Neural cell (in vitro differentiated cells): ENCODE results near the gene CAPNS2.

Experiments
- EP300 ChIP-seq: fragments of 450-650 bp; conservative IDR thresholded peaks from 2 replicates; pipeline ENCODE4 v1.6.1; 2014; ENCODE audit warnings: antibody characterized with exemption, mild to moderate bottlenecking, moderate library complexity; ENCODE audit not compliant: poor library complexity, severe bottlenecking
- EZH2 ChIP-seq: fragments of 200-600, 300-800 bp; shearing (Covaris generic), sonication (generic); IDR thresholded peaks from 2 replicates; pipeline ENCODE4 v1.6.1; 2014; ENCODE audit warnings: antibody characterized with exemption, low read length, borderline replicate concordance, mild to moderate bottlenecking; ENCODE audit not compliant: insufficient read depth, poor library complexity, severe bottlenecking
- MXI1 ChIP-seq: fragments of 450-650 bp; conservative IDR thresholded peaks from 2 replicates; pipeline ENCODE4 v1.6.1; 2014; ENCODE audit warnings: antibody characterized with exemption, mild to moderate bottlenecking; ENCODE audit not compliant: poor library complexity, severe bottlenecking
- POLR2AphosphoS5 ChIP-seq: IDR thresholded peaks from 2 replicates; pipeline ENCODE4 v1.6.1; 2012
- RAD21 ChIP-seq: fragments of 450-650 bp; conservative IDR thresholded peaks from 2 replicates; pipeline ENCODE4 v1.6.1; 2014; ENCODE audit warnings: antibody characterized with exemption, mild to moderate bottlenecking, moderate library complexity
- SMC3 ChIP-seq: fragments of 450-650 bp; conservative IDR thresholded peaks from 2 replicates; pipeline ENCODE4 v1.6.1; 2014; ENCODE audit warnings: antibody characterized with exemption, mild to moderate bottlenecking, moderate library complexity; ENCODE audit not compliant: poor library complexity
- TF ChIP-seq, protein P1 (sequence below): fragments of 450-650 bp; IDR thresholded peaks from 2 replicates; pipeline ENCODE4 v1.5.1; 2014; ENCODE audit warnings: antibody characterized with exemption, mild to moderate bottlenecking, moderate library complexity; ENCODE audit not compliant: poor library complexity, severe bottlenecking

DNA sequence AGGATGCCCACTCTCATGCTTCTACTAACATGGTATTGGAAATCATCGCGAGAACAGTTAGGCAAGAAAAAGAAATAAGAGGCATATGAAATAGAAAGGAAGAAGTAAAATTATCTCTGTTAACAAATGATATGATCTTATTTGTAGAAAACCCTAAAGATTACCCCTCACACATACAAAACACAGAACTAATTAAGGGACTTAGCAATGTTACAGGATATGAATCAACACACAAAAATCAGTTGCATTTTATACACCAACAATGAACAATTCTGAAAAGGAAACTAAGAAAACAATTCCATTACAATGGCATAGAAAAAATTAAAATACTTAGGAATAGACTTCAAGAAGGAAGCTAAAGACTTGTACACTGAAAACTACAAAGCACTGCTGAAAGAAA is 2.7 kb upstream of the CAPNS2 start:
- TF ChIP-seq, protein P1, sequence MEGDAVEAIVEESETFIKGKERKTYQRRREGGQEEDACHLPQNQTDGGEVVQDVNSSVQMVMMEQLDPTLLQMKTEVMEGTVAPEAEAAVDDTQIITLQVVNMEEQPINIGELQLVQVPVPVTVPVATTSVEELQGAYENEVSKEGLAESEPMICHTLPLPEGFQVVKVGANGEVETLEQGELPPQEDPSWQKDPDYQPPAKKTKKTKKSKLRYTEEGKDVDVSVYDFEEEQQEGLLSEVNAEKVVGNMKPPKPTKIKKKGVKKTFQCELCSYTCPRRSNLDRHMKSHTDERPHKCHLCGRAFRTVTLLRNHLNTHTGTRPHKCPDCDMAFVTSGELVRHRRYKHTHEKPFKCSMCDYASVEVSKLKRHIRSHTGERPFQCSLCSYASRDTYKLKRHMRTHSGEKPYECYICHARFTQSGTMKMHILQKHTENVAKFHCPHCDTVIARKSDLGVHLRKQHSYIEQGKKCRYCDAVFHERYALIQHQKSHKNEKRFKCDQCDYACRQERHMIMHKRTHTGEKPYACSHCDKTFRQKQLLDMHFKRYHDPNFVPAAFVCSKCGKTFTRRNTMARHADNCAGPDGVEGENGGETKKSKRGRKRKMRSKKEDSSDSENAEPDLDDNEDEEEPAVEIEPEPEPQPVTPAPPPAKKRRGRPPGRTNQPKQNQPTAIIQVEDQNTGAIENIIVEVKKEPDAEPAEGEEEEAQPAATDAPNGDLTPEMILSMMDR, result no peak
- TF ChIP-seq MXI1 (no peak), POLR2AphosphoS5 (no peak), RAD21 (no peak), SMC3 (no peak), EP300 (no peak), EZH2 (no peak)
